Right ventricle myocardium superior (tissue), 1 donor: ENCODE data around the gene RAB3C. TPM values are rescaled to one million over a fixed set of nuclear protein-coding genes. Genes with fewer than 3 reads are reported as not detected.

Experiments
- ATAC-seq: fragments of 200-7000 bp; cut with Tn5 transposase; one replicate; pipeline ENCODE4 v1.9.1; 2020; ENCODE audit warnings: mild to moderate bottlenecking; ENCODE audit not compliant: poor library complexity
- DNase-seq: peaks from one replicate; pipeline ENCODE4 v3.0.0-alpha.2; 2020
- intact Hi-C: fragments of 100-400 bp; cut with DNase I; formaldehyde crosslinking; loops from one replicate; pipeline ENCODE4 v1.11.2; 2022
- total RNA-seq: library from RNA; stranded (reverse); fragmentation: NEBNext Ultra II Directional; extraction: Animal tissue kit (Norgen Biotek cat#: 25700); gene quantifications from one replicate; pipeline ENCODE4 v1.2.1, GENCODE V29; 2021
- donor health status: DM: no; HTN: yes; CAD: no; lungs with severe emphysema.

The RAB3C gene
- total RNA-seq, 1 donor from 2014 or later, result 0.83 TPM

- DNase-seq, result peak; percentile 68
- intact Hi-C loops, result loop anchor here (10.0 kb wide), 1 partner anchor 488 kb away; no protein-coding TSS in a partner anchor
- ATAC-seq, result peak; percentile 70
These were observed 303.7 kb downstream of the RAB3C start for GRCh38 chr5:58886315-58887207.

- DNase-seq (no peak), ATAC-seq (no peak)
- intact Hi-C loops, result loop anchor here (10.0 kb wide), 1 partner anchor 487 kb away; no protein-coding TSS in a partner anchor
These were observed 304.4 kb downstream of the RAB3C start for GRCh38 chr5:58887311-58887710.

- ATAC-seq (peak; percentile 58), DNase-seq (peak; percentile 76)
- intact Hi-C loops, result loop anchor here (10.0 kb wide), 1 partner anchor 487 kb away; no protein-coding TSS in a partner anchor
These were observed 305.0 kb downstream of the RAB3C start for GRCh38 chr5:58887721-58888409.

DNA sequence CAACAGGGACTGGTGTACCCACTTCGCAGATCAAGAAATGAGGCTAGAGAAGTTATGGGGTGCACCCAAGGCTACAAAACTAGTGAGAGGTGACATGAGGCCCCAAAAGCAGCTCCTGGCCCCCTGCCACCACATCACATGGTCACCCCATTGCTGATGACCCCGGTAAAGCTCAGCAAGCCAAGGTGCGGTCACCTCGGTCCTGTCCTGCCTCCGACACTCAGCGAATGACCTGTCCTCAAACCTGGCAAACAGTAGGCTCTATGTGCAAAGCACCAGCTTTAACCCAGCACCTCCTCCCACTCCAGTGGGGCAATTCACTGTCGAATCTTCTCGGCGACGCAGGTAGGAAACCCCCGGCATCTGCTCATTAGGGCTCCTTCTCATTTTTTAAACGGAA is 307.4 kb downstream of the RAB3C start:
- ATAC-seq (no peak), DNase-seq (no peak)
- intact Hi-C loops, result loop anchor here (5.0 to 10.0 kb wide), 2 partner anchors 117 to 285 kb away; no protein-coding TSS in a partner anchor

GRCh38 chr5:58890701-58891085 is 307.8 kb downstream of the RAB3C start:
- DNase-seq (no peak), ATAC-seq (no peak)
- intact Hi-C loops, result loop anchor here (5.0 to 10.0 kb wide), 2 partner anchors 117 to 284 kb away; no protein-coding TSS in a partner anchor

DNA sequence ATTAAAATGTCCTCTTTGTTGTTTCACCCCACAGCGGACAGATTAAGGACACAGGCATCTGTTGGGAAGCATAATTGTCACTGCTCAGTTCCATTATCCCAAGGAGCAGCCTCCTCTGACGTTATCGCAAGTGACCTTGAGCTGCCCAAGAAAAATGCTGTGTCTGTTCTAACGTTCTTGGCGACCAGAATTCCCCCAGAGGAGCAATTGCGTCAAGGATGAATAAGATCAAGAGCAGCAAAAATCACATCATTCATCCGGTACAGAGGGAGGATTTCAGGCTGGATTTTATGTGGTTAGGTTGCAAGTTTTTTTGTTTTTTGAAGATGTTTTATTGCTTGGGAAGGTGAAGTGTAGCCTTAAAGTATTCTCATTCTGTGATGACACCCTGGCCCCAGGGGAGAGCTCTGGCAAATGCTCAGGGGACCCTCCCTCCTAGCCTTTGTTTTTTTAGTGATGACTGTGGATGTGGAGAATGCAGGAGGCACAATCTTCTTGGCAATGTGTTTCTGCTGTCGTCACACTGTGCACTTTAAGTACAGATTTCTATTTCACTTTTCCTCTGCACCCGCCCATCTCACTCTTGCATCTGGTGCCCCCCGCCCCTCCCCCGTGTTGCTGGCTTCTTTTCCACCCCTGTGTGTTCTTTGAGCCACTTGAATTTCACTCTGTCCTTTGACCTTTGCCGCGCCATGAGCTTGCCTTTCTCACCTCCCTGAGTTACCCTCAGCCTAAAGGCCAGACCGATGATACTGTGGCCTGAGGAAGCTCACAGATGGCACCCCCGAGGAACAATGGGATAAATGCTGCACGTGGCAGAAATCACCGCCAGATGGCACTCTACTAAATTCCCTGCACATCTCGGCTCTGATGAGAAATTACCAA is 308.5 kb downstream of the RAB3C start:
- peak; percentile 77 for DNase-seq
- ATAC-seq, result peak; percentile 65
- intact Hi-C loops, result loop anchor here (5.0 to 10.0 kb wide), 2 partner anchors 116 to 283 kb away; no protein-coding TSS in a partner anchor

GRCh38 chr5:58891971-58892343 is 309.1 kb downstream of the RAB3C start:
- intact Hi-C loops, result loop anchor here (5.0 to 10.0 kb wide), 2 partner anchors 115 to 283 kb away; no protein-coding TSS in a partner anchor
- no peak for DNase-seq
- ATAC-seq, result no peak

GRCh38 chr5:58893551-58893950 is 310.7 kb downstream of the RAB3C start:
- intact Hi-C loops, result loop anchor here (5.0 to 10.0 kb wide), 2 partner anchors 114 to 281 kb away; no protein-coding TSS in a partner anchor
- DNase-seq, result no peak
- no peak for ATAC-seq

DNA sequence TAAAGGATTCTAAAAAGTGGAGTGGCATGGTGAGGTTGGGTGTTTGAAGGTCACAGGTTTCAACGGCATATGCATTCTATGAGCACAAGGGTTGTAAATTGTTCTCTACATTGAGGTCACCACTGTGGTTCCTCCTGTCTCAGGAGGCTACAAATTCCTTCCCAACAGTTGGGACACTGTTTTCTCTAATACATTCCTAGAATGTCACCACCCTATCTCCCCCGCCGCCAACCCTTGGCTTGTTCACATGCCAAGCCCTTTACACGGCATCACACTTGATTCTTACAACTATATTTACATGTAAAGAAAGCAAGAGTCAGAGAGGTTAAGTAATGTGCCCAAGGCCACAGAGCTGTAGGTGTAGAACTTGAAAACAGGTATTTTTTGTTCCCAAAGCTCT is 315.1 kb downstream of the RAB3C start:
- intact Hi-C loops, result loop anchor here (10.0 kb wide), 1 partner anchor 277 kb away; no protein-coding TSS in a partner anchor
- ATAC-seq, result no peak
- DNase-seq, result no peak

DNA sequence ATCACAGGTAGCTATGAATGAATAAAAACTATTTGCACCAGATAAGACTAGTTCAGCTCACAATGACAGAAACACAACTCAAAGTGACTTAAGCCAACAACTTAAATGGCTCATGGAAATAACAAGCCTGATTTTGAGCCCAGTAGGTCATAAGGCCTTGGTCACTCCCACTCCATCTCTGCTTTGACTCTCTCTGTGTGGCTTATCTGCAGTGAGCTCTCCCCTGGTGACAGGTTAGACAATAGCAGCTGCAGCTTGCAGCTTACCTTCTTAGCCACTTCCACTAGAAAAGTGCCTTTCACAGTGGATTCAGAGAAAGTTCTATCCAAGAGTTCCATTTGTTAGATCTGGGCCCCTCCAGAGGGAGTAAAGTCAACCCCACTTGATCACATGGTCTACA is 315.7 kb downstream of the RAB3C start:
- no peak for DNase-seq
- intact Hi-C loops, result loop anchor here (10.0 kb wide), 1 partner anchor 276 kb away; no protein-coding TSS in a partner anchor
- peak; percentile 63 for ATAC-seq

DNA sequence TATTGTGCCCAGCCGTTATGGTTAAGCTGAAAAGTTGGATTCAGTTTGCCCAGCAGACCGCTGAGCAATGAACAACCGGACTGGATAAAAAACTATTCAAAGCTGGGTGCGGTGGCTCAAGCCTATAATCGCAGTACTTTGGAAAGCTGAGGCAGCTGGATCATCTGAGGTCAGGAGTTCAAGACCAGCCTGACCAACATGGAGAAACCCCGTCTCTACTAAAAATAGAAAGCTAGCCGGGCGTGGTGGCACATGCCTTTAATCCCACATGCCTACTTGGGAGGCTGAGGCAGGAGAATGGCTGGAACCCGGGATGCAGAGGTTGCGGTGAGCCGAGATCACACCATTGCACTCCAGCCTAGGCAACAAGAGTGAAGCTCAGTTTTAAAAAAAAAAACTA is 318.4 kb downstream of the RAB3C start:
- no peak for ATAC-seq

GRCh38 chr5:58902305-58902704 is 319.4 kb downstream of the RAB3C start:
- DNase-seq (no peak), ATAC-seq (no peak)
- intact Hi-C loops, result no loop called here

More for the DNA sequence above, 318.4 kb downstream of the RAB3C start:
- DNase-seq, result no peak
- intact Hi-C loops, result no loop called here

- intact Hi-C loops, result no loop called here
- no peak for ATAC-seq
- DNase-seq, result no peak
These were observed 319.9 kb downstream of the RAB3C start for GRCh38 chr5:58902765-58903164.

DNA sequence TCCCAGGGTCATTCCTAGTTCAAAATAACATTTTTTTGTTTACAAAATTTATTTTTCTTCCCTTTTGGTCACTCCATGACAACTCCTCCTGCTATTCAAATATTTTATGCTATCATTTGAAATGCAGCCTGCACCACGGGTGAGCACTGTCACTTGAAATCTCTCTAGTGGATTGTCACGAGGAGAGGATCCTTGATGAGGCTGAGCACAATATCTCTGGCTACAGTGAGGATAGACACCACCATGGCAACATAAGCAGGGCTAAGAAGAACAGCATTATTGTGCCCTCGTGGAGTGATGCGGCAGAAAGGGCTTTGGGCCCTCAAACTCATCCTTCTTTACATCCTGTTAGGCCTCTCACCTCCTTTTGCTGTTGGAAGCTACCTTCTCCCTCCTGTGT is 321.9 kb downstream of the RAB3C start:
- intact Hi-C loops, result no loop called here
- ATAC-seq (no peak), DNase-seq (no peak)

GRCh38 chr5:58905944-58906343 is 323.1 kb downstream of the RAB3C start:
- no peak for DNase-seq
- no peak for ATAC-seq
- intact Hi-C loops, result no loop called here
